Tibial nerve (tissue), 4 donors: ENCODE data around the gene HOXB7. TPM values are rescaled to one million over a fixed set of nuclear protein-coding genes. Genes with fewer than 3 reads are reported as not detected.

Experiments used
- DNase-seq, 2 donors: peaks; one replicate each; pipeline ENCODE4 v3.0.0-alpha.2; 2019; ENCODE audit warnings: low spot score in 2 of 2
- H3K27ac ChIP-seq, 4 donors: fragments of 200-600 bp; sonication (generic) in 3 of 4; one replicate each; pipeline ENCODE4 v1.5.1; 2017 to 2019; ENCODE audit warnings: mild to moderate bottlenecking in 1 of 4
- H3K27me3 ChIP-seq, 2 donors: fragments of 200-600 bp; sonication (generic) in 1 of 2; one replicate each; pipeline versions ENCODE4 v1.5.1 to v1.6.0; 2017 to 2019
- H3K36me3 ChIP-seq, 3 donors: fragments of 200-600 bp; sonication (generic); one replicate each; pipeline ENCODE4 v1.5.1; 2018 to 2019
- H3K4me1 ChIP-seq, 4 donors: fragments of 200-600 bp; sonication (generic) in 3 of 4; one replicate each; pipeline ENCODE4 v1.5.1; 2017 to 2019
- H3K4me3 ChIP-seq, 4 donors: fragments of 200-600 bp; sonication (generic) in 3 of 4; one replicate each; pipeline ENCODE4 v1.5.1; 2017 to 2019; ENCODE audit warnings: mild to moderate bottlenecking in 1 of 4, moderate library complexity in 1 of 4
- H3K9me3 ChIP-seq, 4 donors: fragments of 200-600 bp; sonication (generic) in 3 of 4; one replicate each; pipeline ENCODE4 v1.5.1; 2017 to 2019
- EP300 ChIP-seq, 2 donors: sonication (generic); formaldehyde crosslinking; IDR thresholded peaks; one replicate each; pipeline ENCODE4 v1.6.1; 2017; ENCODE audit warnings: antibody characterized with exemption in 2 of 2, mild to moderate bottlenecking in 1 of 2
- POLR2A ChIP-seq, 2 donors: fragments of 450-650 bp; IDR thresholded peaks; one replicate each; pipeline ENCODE4 v1.6.1; 2017; ENCODE audit warnings: antibody characterized with exemption in 2 of 2, mild to moderate bottlenecking in 2 of 2, moderate library complexity in 2 of 2
- WGBS, 2 donors: methylation state at CpG; one replicate each; pipeline ENCODE4 v1.1.5; 2018; 5-methylcytosine and 5-hydroxymethylcytosine counted together
- total RNA-seq, 4 donors: library from RNA; depleted of rRNA; stranded (reverse); fragments of >200 nt; gene quantifications; one replicate each; pipeline ENCODE4 v1.1.0, GENCODE V29; 2016
- TF ChIP-seq, protein P1 (sequence below), 5 experiments: fragments of 200-600 bp in 3 of 5; fragments of 450-650 bp in 2 of 5; sonication (generic) in 3 of 5; IDR thresholded peaks; one replicate each; pipeline ENCODE4 v1.5.1; 2016 to 2019; ENCODE audit warnings: antibody characterized with exemption in 5 of 5, mild to moderate bottlenecking in 3 of 5, moderate library complexity in 2 of 5

HOXB7 gene
- total RNA-seq, 4 donors from 2014 or later = 1.8 to 4.0 (median 2.3) TPM

DNA sequence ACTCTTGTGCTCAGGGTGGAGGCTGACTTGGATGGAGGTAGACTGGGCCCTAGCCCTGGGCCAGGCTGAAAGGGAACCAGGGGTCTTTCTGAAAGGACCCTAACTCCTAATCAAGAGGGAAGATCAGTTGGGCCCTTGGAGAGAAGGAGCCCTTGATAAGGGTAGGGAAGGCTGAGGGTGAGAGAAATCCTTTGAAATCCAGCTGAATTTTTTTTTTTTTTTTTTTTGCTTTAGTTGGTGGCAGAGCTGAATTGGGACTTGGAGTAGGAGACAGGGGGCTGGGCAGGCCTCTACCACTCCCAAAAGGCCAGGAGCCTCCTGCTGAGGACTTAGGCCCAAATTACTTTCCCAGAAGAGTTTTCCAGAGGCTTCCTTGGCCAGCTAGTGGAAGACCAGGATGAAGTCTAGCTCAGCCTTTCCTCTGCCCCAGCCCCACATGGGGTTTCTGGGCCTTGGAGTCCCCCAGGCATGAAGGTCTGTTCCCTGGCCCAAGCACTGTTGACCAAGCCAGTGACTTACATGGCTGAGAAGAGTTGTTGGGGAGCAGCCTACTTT lies 20.1 kb downstream of the HOXB7 start:
- no peak overlapping the region for H3K27ac ChIP-seq
- no peak overlapping the region for H3K4me3 ChIP-seq
- no peaks in the 10 kb centered on the region for H3K9me3 ChIP-seq
- no peak for TF ChIP-seq POLR2A (IDR thresholded peaks at IDR 0.05)
- no peak for TF ChIP-seq EP300 (IDR thresholded peaks at IDR 0.05)
- TF ChIP-seq, protein P1, sequence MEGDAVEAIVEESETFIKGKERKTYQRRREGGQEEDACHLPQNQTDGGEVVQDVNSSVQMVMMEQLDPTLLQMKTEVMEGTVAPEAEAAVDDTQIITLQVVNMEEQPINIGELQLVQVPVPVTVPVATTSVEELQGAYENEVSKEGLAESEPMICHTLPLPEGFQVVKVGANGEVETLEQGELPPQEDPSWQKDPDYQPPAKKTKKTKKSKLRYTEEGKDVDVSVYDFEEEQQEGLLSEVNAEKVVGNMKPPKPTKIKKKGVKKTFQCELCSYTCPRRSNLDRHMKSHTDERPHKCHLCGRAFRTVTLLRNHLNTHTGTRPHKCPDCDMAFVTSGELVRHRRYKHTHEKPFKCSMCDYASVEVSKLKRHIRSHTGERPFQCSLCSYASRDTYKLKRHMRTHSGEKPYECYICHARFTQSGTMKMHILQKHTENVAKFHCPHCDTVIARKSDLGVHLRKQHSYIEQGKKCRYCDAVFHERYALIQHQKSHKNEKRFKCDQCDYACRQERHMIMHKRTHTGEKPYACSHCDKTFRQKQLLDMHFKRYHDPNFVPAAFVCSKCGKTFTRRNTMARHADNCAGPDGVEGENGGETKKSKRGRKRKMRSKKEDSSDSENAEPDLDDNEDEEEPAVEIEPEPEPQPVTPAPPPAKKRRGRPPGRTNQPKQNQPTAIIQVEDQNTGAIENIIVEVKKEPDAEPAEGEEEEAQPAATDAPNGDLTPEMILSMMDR (IDR thresholded peaks at IDR 0.05) = no peak
- H3K36me3 ChIP-seq = no peaks in the 10 kb centered on the region
- H3K4me1 ChIP-seq = peaks cover 0 to 43% (median 10%) of the 10 kb centered on the region in 4 donors
- peaks cover 0 to 100% of the 10 kb centered on the region in 2 donors for H3K27me3 ChIP-seq
- DNase-seq = no peak

DNA sequence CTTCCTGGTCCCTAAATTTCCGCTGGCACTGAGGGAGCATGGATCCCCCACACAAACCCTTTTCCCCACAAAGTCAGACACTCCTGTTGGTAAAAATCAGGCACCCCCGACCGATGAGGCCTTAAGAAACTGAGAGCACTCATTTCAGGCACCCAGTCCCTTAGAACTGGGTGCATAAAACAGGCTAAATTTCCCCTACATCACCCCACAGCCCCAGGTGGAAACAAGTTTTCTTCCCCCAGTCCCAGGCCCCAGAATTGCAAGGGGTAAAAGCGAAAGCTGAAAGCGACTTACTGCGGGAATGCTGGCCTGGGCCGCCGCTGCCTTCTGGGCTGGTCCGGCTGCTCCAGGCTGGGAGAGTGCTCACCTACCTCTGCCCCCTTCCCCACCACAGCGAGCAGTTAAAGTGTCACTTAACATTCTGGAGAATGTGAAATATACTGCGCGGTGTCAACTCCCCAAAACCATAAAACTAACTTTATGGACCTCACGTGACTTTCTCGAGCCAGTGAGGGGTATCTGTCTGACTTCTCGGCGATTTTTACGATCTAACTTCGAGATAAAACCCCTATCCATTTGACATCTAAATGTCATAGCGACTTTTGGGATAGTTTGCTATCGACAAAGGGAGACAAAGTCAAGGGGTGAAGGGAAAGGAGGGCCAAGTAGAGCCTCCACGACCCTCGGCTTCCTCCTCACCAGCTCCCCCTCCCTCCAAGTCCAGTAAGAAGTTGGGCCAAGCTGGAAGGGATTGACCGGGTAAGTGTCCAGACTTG lies 20.8 kb downstream of the HOXB7 start, which contains the start of gene HOXB3:
Gene HOXB3 (minus strand): TSS at position 411 of the 776 bp plus-strand sequence. CDS start 37,767 bp downstream, outside the sequence.
- Histone ChIP-seq H3K27ac (no peak within 1 kb of the TSS), H3K9me3 (no peaks in the 10 kb centered on the region), H3K4me3 (no peak within 1 kb of the TSS), H3K4me1 (peaks cover 0 to 50% (median 11%) of the 10 kb centered on the region in 4 donors), H3K27me3 (peaks cover 0 to 100% of the 10 kb centered on the region in 2 donors), H3K36me3 (no peaks in the 10 kb centered on the region)
- no peak for DNase-seq
- 60 to 71% methylated on average over 22 to 23 of the region's 23 CpGs for WGBS, 2 donors
- TF ChIP-seq EP300 (IDR thresholded peaks at IDR 0.05) (no peak), POLR2A (IDR thresholded peaks at IDR 0.05) (no peak)
- TF ChIP-seq, protein P1 (IDR thresholded peaks at IDR 0.05) = no peak

DNA sequence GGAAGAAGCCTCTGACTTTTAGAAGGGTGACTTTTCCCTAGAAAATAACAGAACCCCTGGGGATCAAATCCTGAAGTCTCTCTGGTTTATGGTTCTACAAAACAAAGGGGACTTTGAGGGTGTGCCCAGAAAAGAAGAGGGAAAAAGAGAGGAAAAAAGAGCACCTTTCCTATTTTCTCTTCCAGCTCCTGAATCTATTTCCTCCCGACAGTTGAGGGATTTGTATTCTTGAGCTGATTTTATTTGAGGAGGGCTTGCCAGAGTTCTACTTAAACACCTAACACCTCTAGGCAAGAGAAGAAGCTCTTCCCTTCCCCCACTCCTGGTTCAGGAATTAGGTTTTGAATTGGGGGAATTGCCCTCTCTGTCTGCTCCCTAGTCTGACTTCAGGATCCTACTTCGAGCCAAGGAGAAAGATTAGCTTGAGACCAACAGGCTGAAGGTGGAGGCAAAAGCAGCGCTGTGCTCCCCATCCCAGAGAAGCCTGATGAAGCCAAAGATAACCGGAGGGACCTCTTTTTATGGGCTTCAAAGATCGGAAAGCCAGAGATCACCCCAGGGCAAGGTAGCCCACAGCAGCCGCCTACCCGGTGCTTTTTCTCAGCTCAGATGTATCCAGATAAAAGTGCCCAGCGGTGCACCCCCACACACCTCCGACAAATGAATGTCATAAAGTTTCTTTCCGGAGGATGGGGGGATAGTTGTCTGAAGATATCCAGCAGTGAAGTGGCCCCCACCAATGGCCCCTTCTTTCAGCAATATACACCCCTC lies 21.6 kb downstream of the HOXB7 start:
- no peak overlapping the region for H3K27ac ChIP-seq
- no peak for DNase-seq
- H3K27me3 ChIP-seq = peaks cover 0 to 100% of the 10 kb centered on the region in 2 donors
- H3K36me3 ChIP-seq = no peaks in the 10 kb centered on the region
- H3K4me3 ChIP-seq = no peak overlapping the region
- no peaks in the 10 kb centered on the region for H3K9me3 ChIP-seq
- 57 to 59% methylated on average over 10 of the region's 10 CpGs for WGBS, 2 donors
- H3K4me1 ChIP-seq = peaks cover 0 to 57% (median 13%) of the 10 kb centered on the region in 4 donors
- no peak for TF ChIP-seq POLR2A (IDR thresholded peaks at IDR 0.05)
- TF ChIP-seq, protein P1 (IDR thresholded peaks at IDR 0.05) = no peak
- TF ChIP-seq EP300 (IDR thresholded peaks at IDR 0.05) = no peak

DNA sequence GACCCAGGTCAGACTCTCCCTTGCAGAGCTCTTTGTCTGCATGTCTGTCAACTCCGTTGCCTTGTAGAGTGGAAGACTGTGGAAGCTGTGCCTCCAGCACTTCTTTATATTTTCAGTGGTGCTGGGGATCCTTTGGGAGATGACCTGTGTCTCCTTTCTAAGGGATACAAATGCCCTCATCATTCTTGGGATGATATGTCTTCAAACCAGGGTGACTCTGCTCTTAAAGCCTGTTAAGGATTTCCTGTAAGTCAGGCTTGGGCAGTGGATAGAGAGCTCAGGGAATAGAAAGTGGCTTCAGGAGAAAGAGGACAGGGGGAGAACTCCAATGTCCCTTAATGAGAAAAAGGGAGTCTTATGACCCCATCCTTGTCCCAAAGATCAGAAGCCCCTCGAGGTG lies 22.3 kb downstream of the HOXB7 start:
- Histone ChIP-seq H3K9me3 (no peaks in the 10 kb centered on the region), H3K4me3 (no peak overlapping the region), H3K27ac (no peak overlapping the region), H3K36me3 (no peaks in the 10 kb centered on the region), H3K4me1 (peaks cover 0 to 51% (median 11%) of the 10 kb centered on the region in 4 donors), H3K27me3 (peaks cover 0 to 100% of the 10 kb centered on the region in 2 donors)
- 30 to 38% methylated on average over 2 of the region's 2 CpGs for WGBS, 2 donors
- DNase-seq = no peak
- TF ChIP-seq, protein P1 (IDR thresholded peaks at IDR 0.05) = no peak
- TF ChIP-seq POLR2A (IDR thresholded peaks at IDR 0.05) (no peak), EP300 (IDR thresholded peaks at IDR 0.05) (no peak)
